Lower leg skin (tissue), 4 donors: ENCODE data around the gene FBXO46. TPM values are rescaled to one million over a fixed set of nuclear protein-coding genes. Genes with fewer than 3 reads are reported as not detected.

Experiments
- DNase-seq, 2 donors: peaks; one replicate each; pipeline ENCODE4 v3.0.0-alpha.2; 2019; ENCODE audit warnings: low spot score in 2 of 2
- H3K4me3 ChIP-seq: fragments of 200-600 bp; sonication (generic); 2 replicates; pipeline ENCODE4 v1.5.1; 2017; ENCODE audit warnings: mild to moderate bottlenecking, low read depth; ENCODE audit not compliant: poor library complexity, severe bottlenecking
- POLR2A ChIP-seq, 2 donors: fragments of 450-650 bp; IDR thresholded peaks; one replicate each; pipeline ENCODE4 v1.6.1; 2016 to 2017; ENCODE audit warnings: antibody characterized with exemption in 2 of 2, mild to moderate bottlenecking in 1 of 2, moderate library complexity in 1 of 2
- WGBS, 2 donors: methylation state at CpG; one replicate each; pipeline ENCODE4 v1.1.5; 2018; 5-methylcytosine and 5-hydroxymethylcytosine counted together
- intact Hi-C: fragments of 100-400 bp; cut with DNase I; formaldehyde crosslinking; loops from one replicate; pipeline ENCODE4 v1.15.0; 2023; ENCODE audit warnings: low total_unique reads
- total RNA-seq, 4 donors: library from RNA; depleted of rRNA; stranded (reverse); fragments of >200 nt; gene quantifications; one replicate each; pipeline ENCODE4 v1.1.0, GENCODE V29; 2016
- TF ChIP-seq, protein P1 (sequence below), 3 donors: fragments of 450-650 bp; IDR thresholded peaks; one replicate each; pipeline ENCODE4 v1.5.1; 2016; ENCODE audit warnings: antibody characterized with exemption in 3 of 3, mild to moderate bottlenecking in 3 of 3, moderate library complexity in 2 of 3

The FBXO46 gene
- total RNA-seq, 4 donors from 2014 or later: 22.0 to 26.7 (median 25.4) TPM

DNA sequence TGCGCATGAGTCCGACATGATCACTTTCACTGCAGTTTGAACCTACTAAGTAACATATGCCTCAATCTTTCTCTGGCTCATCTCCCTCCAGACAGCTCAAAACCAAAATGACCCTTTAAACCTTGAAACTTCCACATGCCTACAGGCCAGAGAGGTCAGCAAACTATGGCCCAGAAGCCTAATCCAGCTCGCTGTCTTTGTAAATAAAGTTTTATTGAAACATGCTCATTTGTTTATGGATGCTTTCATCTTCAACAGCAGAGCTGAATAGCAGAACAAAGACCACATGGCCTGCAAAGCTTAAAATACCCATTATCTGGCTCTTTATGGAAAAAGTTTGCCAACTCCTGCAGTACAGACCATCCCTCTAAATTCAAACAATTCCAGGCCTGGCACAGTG, 15.6 kb downstream of the FBXO46 start:
- 92 to 94% methylated on average over 3 of the region's 3 CpGs for WGBS, 2 donors
- no peak for TF ChIP-seq POLR2A (IDR thresholded peaks at IDR 0.05)
- TF ChIP-seq, protein P1, sequence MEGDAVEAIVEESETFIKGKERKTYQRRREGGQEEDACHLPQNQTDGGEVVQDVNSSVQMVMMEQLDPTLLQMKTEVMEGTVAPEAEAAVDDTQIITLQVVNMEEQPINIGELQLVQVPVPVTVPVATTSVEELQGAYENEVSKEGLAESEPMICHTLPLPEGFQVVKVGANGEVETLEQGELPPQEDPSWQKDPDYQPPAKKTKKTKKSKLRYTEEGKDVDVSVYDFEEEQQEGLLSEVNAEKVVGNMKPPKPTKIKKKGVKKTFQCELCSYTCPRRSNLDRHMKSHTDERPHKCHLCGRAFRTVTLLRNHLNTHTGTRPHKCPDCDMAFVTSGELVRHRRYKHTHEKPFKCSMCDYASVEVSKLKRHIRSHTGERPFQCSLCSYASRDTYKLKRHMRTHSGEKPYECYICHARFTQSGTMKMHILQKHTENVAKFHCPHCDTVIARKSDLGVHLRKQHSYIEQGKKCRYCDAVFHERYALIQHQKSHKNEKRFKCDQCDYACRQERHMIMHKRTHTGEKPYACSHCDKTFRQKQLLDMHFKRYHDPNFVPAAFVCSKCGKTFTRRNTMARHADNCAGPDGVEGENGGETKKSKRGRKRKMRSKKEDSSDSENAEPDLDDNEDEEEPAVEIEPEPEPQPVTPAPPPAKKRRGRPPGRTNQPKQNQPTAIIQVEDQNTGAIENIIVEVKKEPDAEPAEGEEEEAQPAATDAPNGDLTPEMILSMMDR (IDR thresholded peaks at IDR 0.05): no peak
- intact Hi-C loops: no loop called here
- DNase-seq: no peak
- no peak overlapping the region for H3K4me3 ChIP-seq

DNA sequence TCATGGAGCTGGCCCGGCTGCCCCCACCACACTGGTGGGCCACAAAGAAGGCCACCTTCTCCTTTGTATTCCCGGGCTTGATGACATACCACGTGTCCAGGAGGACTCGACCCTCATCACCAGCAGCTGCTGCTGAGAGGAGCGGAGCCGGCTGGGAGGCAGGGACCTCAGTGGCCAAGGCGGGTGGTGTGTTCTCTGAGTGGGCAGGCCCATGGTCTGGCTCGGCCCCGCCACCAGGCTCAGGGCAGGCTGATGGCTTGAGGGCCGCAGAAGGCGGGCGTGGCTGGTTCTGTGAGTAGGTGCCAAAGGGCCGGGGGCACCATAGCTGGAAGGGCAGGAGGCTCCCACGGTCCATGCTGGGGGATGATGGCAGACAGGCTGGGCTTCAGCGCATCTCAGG, 17.6 kb downstream of the FBXO46 start:
- 91% methylated on average over 13 to 15 of the region's 15 CpGs for WGBS, 2 donors
- intact Hi-C loops: no loop called here
- DNase-seq: no peak
- TF ChIP-seq, protein P1 (IDR thresholded peaks at IDR 0.05): no peak
- TF ChIP-seq POLR2A (IDR thresholded peaks at IDR 0.05): no peak
- H3K4me3 ChIP-seq: no peak overlapping the region

DNA sequence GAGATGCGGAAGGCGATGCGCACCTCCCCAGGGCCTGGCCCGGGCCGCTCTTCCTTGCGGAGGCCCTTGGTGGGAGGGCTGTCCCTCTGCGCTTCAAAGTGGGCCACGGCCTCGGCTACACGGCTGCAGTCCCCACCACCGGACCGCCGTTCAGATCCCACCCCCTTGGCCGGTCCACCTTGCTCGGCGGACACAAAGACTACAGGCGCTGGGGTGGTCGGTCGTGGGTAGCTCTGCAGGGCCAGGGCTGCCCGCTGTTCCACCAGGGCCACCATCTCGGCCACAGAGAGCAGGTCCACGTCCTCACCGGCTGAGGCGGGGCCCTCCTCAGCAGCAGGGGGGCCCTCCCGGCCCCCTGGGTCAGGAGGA, 18.0 kb downstream of the FBXO46 start:
- 99 to 100% methylated on average over 1 to 11 of the region's 25 CpGs for WGBS, 2 donors
- intact Hi-C loops: no loop called here
- TF ChIP-seq POLR2A (IDR thresholded peaks at IDR 0.05): no peak
- TF ChIP-seq, protein P1 (IDR thresholded peaks at IDR 0.05): no peak

DNA sequence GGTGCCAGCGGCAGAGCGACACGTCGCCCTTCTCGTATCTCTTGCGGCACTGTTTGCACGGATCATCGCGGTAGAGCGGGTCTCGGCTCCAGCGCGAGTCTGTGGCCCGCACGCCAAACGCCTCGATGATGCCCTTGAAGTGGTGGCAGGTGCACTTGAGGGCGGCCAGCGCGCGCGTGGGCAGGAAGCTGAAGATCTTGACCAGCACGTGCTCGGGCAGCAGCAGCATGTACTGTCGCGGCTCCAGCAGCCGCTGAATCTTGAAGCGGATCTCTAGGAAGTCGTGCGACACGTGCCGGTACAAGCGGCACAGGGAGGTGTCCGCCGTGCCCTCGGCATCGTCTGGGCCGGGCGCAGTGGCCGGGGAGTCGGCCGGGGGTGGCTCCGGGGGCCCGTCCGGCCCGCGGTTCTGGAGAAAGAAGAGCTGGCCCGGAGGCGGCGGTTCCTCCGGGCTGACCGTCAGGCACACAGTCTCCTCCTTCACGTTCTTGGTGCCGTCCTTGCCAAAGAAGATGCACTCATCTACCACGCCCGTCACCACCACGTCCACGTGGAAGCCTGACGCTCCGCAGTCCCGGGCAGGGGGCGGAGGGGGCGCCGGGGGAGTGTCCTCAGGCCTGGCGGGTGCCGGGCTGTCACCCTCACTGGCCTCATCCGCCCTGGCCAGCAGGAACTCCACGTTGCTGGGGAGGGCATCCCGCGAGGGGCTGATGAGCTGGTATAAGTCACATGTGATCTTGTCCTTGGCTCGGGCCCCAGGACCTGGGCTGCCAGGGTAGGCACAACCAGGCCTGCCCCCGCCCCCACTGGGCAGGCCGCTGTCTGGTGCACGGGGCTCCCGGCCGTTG, 18.6 kb downstream of the FBXO46 start:
- DNase-seq: no peak
- TF ChIP-seq, protein P1 (IDR thresholded peaks at IDR 0.05): no peak
- no peak for TF ChIP-seq POLR2A (IDR thresholded peaks at IDR 0.05)
- H3K4me3 ChIP-seq: no peak overlapping the region
- intact Hi-C loops: no loop called here
- WGBS, 2 donors: 89 to 91% methylated on average over 57 to 71 of the region's 76 CpGs

More for the DNA sequence above, 18.0 kb downstream of the FBXO46 start:
- no peak for DNase-seq
- H3K4me3 ChIP-seq: no peak overlapping the region

DNA sequence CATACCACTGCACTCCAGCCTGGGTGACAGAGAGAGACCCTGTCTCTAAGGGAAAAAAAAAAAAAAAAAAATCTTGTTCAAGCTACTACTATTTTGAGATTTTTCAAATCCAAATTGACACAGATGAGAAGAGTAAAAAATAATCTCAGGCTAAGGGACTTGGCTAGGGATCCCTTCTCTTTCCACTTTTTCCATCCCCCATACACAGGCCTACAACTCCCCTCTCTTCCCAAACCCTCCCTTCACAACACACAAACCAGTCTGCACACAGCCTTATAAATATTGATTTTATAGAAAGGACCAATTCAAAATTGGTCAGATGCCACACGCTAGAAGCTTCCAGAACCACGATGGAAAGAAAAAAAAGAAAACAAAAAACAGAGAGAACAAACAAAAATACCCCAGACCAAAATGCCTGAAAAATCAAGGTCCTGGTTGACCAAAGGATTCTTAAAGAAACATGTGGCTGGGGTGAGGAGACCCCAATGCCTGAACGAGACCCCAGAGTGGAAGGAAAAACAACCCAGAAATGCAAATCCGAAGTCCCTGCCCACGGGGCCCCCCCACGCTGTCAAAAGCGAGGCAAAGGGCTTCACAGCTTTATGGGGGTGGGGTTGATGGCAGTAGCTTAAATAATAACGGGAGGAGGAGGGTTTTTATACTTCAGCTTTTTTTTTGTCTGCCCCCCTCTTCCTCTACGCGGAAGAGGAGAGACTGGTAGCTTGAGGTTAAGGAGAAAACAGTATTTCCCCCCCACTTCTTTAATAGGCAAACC, 20.2 kb downstream of the FBXO46 start:
- WGBS, 2 donors: 73 to 74% methylated on average over 10 of the region's 10 CpGs
- no peak overlapping the region for H3K4me3 ChIP-seq
- intact Hi-C loops: no loop called here
- TF ChIP-seq POLR2A (IDR thresholded peaks at IDR 0.05): no peak
- TF ChIP-seq, protein P1 (IDR thresholded peaks at IDR 0.05): no peak
- no peak for DNase-seq
